Hepatocyte (in vitro differentiated cells): Measurements from ENCODE around the gene HTT. TPM values are rescaled to one million over a fixed set of nuclear protein-coding genes. Genes with fewer than 3 reads are reported as not detected.

Experiments used
- DNase-seq: peaks from one replicate; pipeline ENCODE4 v3.0.0-alpha.2; 2016; ENCODE audit warnings: low spot score
- H2AFZ ChIP-seq: fragments of 200-600 bp; sonication (generic); 2 replicates; pipeline ENCODE4 v1.6.0; 2016; ENCODE audit warnings: antibody characterized with exemption, mild to moderate bottlenecking
- H3K27ac ChIP-seq: fragments of 200-600 bp; sonication (generic); 2 replicates; pipeline ENCODE4 v1.5.1; 2016; ENCODE audit warnings: mild to moderate bottlenecking
- H3K27me3 ChIP-seq: fragments of 200-600 bp; sonication (generic); 2 replicates; pipeline ENCODE4 v1.6.1; 2016
- H3K36me3 ChIP-seq: fragments of 200-600 bp; sonication (generic); replicated peaks from 2 replicates; pipeline ENCODE4 v1.5.1; 2016; ENCODE audit warnings: low read depth; ENCODE audit not compliant: insufficient read depth
- H3K4me1 ChIP-seq: fragments of 200-600 bp; sonication (generic); 2 replicates; pipeline ENCODE4 v1.5.1; 2016; ENCODE audit warnings: mild to moderate bottlenecking, moderate library complexity; ENCODE audit not compliant: insufficient read depth
- H3K4me2 ChIP-seq: fragments of 200-600 bp; sonication (generic); 2 replicates; pipeline ENCODE4 v1.6.0; 2016
- H3K4me3 ChIP-seq: fragments of 200-600 bp; sonication (generic); 2 replicates; pipeline ENCODE4 v1.5.1; 2016; ENCODE audit warnings: mild to moderate bottlenecking
- H3K79me2 ChIP-seq: fragments of 200-600 bp; sonication (generic); 2 replicates; pipeline ENCODE4 v1.6.0; 2017; ENCODE audit warnings: mild to moderate bottlenecking
- H3K9me2 ChIP-seq: fragments of 200-600 bp; sonication (generic); replicated peaks from 2 replicates; pipeline ENCODE4 v1.6.0; 2017; ENCODE audit warnings: mild to moderate bottlenecking; ENCODE audit not compliant: insufficient read depth
- H3K9me3 ChIP-seq: fragments of 200-600 bp; sonication (generic); 2 replicates; pipeline ENCODE4 v1.5.1; 2016; ENCODE audit warnings: low read depth, mild to moderate bottlenecking
- H4K20me1 ChIP-seq: fragments of 200-600 bp; sonication (generic); 2 replicates; pipeline ENCODE4 v1.6.0; 2016; ENCODE audit warnings: mild to moderate bottlenecking; ENCODE audit not compliant: insufficient read depth, poor library complexity, severe bottlenecking
- EZH2 ChIP-seq: fragments of 200-600 bp; sonication (generic); IDR thresholded peaks from 2 replicates; pipeline ENCODE4 v1.6.1; 2016; ENCODE audit warnings: antibody characterized with exemption, mild to moderate bottlenecking, borderline replicate concordance
- EZH2phosphoT487 ChIP-seq: fragments of 200-600 bp; sonication (generic); IDR thresholded peaks from one replicate; pipeline ENCODE4 v1.6.1; 2018; ENCODE audit warnings: antibody characterized with exemption, mild to moderate bottlenecking, low read depth, moderate library complexity; ENCODE audit not compliant: unreplicated experiment, severe bottlenecking
- WGBS: methylation state at CpG from one replicate; pipeline ENCODE4 v1.1.6; 2016; ENCODE audit warnings: low lambda C conversion rate; ENCODE audit errors: missing lambda C conversion rate; 5-methylcytosine and 5-hydroxymethylcytosine counted together
- polyA plus RNA-seq: library from polyadenylated mRNA; unstranded; fragments of >200 nt; fragmentation: Nextera tagmentation; extraction: Ambion mirVana; gene quantifications from 2 replicates; pipeline ENCODE4 v1.2.1, GENCODE V29; 2016
- total RNA-seq: library from RNA; depleted of rRNA; stranded (reverse); fragments of >200 nt; gene quantifications from 2 replicates; pipeline ENCODE4 v1.2.3, GENCODE V29; 2014
- TF ChIP-seq, protein P1 (sequence below): fragments of 200-600 bp; sonication (generic); IDR thresholded peaks from 2 replicates; pipeline ENCODE4 v1.5.1; 2016; ENCODE audit warnings: antibody characterized with exemption, mild to moderate bottlenecking; ENCODE audit not compliant: poor library complexity

HTT gene
- total and polyA plus RNA-seq, 2 experiments from 2014 or later: 12.4 to 33.9 TPM

GRCh38 chr4:3229964-3230363 lies 155.5 kb downstream of the HTT start:
- Histone ChIP-seq H3K4me1 (no peaks in the 10 kb centered on the region), H3K79me2 (no peaks in the 10 kb centered on the region), H3K9me3 (no peaks in the 10 kb centered on the region), H3K4me2 (no peak overlapping the region), H4K20me1 (no peaks in the 10 kb centered on the region), H3K4me3 (no peak overlapping the region), H3K9me2 (no peaks in the 10 kb centered on the region), H3K27me3 (no peaks in the 10 kb centered on the region), H2AFZ (no peak overlapping the region), H3K27ac (no peak overlapping the region), H3K36me3 (no peaks in the 10 kb centered on the region)
- WGBS: 95% methylated on average over 17 of the region's 17 CpGs
- no peak for DNase-seq
- TF ChIP-seq EZH2: no peak
- no peak for TF ChIP-seq EZH2phosphoT487
- TF ChIP-seq, protein P1, sequence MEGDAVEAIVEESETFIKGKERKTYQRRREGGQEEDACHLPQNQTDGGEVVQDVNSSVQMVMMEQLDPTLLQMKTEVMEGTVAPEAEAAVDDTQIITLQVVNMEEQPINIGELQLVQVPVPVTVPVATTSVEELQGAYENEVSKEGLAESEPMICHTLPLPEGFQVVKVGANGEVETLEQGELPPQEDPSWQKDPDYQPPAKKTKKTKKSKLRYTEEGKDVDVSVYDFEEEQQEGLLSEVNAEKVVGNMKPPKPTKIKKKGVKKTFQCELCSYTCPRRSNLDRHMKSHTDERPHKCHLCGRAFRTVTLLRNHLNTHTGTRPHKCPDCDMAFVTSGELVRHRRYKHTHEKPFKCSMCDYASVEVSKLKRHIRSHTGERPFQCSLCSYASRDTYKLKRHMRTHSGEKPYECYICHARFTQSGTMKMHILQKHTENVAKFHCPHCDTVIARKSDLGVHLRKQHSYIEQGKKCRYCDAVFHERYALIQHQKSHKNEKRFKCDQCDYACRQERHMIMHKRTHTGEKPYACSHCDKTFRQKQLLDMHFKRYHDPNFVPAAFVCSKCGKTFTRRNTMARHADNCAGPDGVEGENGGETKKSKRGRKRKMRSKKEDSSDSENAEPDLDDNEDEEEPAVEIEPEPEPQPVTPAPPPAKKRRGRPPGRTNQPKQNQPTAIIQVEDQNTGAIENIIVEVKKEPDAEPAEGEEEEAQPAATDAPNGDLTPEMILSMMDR: no peak

- no peaks in the 10 kb centered on the region for H3K36me3 ChIP-seq
- no peak overlapping the region for H3K4me3 ChIP-seq
- H3K27ac ChIP-seq: no peak overlapping the region
- H3K79me2 ChIP-seq: no peaks in the 10 kb centered on the region
- H2AFZ ChIP-seq: no peak overlapping the region
- H4K20me1 ChIP-seq: no peaks in the 10 kb centered on the region
- no peaks in the 10 kb centered on the region for H3K4me1 ChIP-seq
- no peak overlapping the region for H3K4me2 ChIP-seq
- no peaks in the 10 kb centered on the region for H3K9me3 ChIP-seq
- no peak for TF ChIP-seq EZH2phosphoT487
- TF ChIP-seq, protein P1: no peak
- TF ChIP-seq EZH2: no peak
- H3K27me3 ChIP-seq: no peaks in the 10 kb centered on the region
- no peaks in the 10 kb centered on the region for H3K9me2 ChIP-seq
- DNase-seq: no peak
- WGBS: 98% methylated on average over 9 of the region's 9 CpGs
These were observed 157.0 kb downstream of the HTT start for GRCh38 chr4:3231471-3231870.

DNA sequence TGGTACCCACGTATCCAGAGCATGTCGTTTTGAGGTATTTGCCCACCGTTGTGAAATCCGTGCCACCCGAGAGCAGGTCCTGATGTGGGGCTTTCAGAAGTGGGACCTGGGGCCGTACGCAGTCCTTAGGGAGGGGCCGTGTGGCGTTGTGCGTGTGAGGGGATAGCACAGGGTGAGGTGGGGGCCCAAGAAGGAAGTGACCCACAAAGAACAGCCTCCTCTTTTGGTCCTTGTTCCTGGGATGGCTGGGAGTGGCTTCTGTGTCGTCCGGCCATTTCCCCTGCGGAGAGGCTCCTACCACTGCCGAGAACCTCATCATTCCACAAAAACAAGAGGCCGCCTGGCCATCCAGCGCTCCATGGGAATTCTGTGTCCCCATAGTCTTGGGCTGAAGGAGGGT lies 157.5 kb downstream of the HTT start:
- H4K20me1 ChIP-seq: no peaks in the 10 kb centered on the region
- no peak overlapping the region for H3K4me3 ChIP-seq
- no peaks in the 10 kb centered on the region for H3K27me3 ChIP-seq
- H3K79me2 ChIP-seq: no peaks in the 10 kb centered on the region
- H3K9me2 ChIP-seq: no peaks in the 10 kb centered on the region
- 96% methylated on average over 16 of the region's 16 CpGs for WGBS
- no peak for DNase-seq
- TF ChIP-seq, protein P1: no peak
- TF ChIP-seq EZH2phosphoT487: no peak
- TF ChIP-seq EZH2: no peak
- no peaks in the 10 kb centered on the region for H3K4me1 ChIP-seq
- H2AFZ ChIP-seq: no peak overlapping the region
- H3K9me3 ChIP-seq: no peaks in the 10 kb centered on the region
- no peaks in the 10 kb centered on the region for H3K36me3 ChIP-seq
- H3K27ac ChIP-seq: no peak overlapping the region
- H3K4me2 ChIP-seq: no peak overlapping the region

DNA sequence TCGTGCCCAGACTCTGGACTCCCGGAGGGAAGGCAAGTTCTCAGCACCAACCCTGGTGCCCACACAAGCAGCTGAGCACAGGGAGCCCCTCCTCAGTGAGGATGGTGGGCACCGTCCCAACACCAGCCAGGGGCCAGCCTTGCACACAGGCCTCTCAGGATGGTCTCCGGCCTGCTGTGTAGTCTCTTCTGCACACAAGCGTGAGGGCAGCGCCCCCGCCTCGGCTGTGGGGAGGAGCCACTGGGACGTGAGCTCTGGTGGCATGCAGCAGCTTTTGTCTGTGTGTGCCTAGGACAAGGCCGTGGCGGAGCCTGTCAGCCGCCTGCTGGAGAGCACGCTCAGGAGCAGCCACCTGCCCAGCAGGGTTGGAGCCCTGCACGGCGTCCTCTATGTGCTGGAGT lies 158.4 kb downstream of the HTT start:
- no peak for DNase-seq
- no peak overlapping the region for H3K27ac ChIP-seq
- H3K36me3 ChIP-seq: no peaks in the 10 kb centered on the region
- no peak overlapping the region for H3K4me3 ChIP-seq
- H3K9me3 ChIP-seq: no peaks in the 10 kb centered on the region
- no peaks in the 10 kb centered on the region for H3K27me3 ChIP-seq
- H3K79me2 ChIP-seq: no peaks in the 10 kb centered on the region
- 95% methylated on average over 15 of the region's 15 CpGs for WGBS
- no peaks in the 10 kb centered on the region for H3K9me2 ChIP-seq
- no peaks in the 10 kb centered on the region for H3K4me1 ChIP-seq
- H3K4me2 ChIP-seq: no peak overlapping the region
- no peak overlapping the region for H2AFZ ChIP-seq
- TF ChIP-seq, protein P1: no peak
- TF ChIP-seq EZH2phosphoT487 (no peak), EZH2 (no peak)
- H4K20me1 ChIP-seq: no peaks in the 10 kb centered on the region
